GM18505 (cell line): ENCODE measurements around the gene IPO13.

Experiments used
- ATAC-seq: cut with Tn5 transposase; IDR thresholded peaks from one replicate; pipeline ENCODE4 v1.9.1; 2021; ENCODE audit not compliant: unreplicated experiment
- POLR2A ChIP-seq: IDR thresholded peaks from 4 replicates; pipeline ENCODE4 v1.6.1; 2011; ENCODE audit warnings: borderline replicate concordance; ENCODE audit not compliant: insufficient read depth, insufficient read length; ENCODE audit errors: extremely low read depth

Gene IPO13

GRCh38 chr1:43946236-43947060 lies at the start of gene IPO13:
Gene IPO13, plus strand, starts transcription at chr1:43946950. Its CDS starts 651 bp downstream, at chr1:43947601.
- peak; percentile 92 for TF ChIP-seq POLR2A
- peak; percentile 91 for ATAC-seq

- TF ChIP-seq POLR2A, result no peak
- no peak for ATAC-seq
These were observed 47.8 kb upstream of the IPO13 start for GRCh38 chr1:43898981-43899380.

- TF ChIP-seq POLR2A, result no peak
- ATAC-seq, result no peak
These were observed 46.4 kb upstream of the IPO13 start for GRCh38 chr1:43900386-43900785.

GRCh38 chr1:43901196-43901961 lies 45.4 kb upstream of the IPO13 start:
- no peak for TF ChIP-seq POLR2A
- no peak for ATAC-seq

GRCh38 chr1:43902058-43902831 lies 44.5 kb upstream of the IPO13 start:
- TF ChIP-seq POLR2A, result no peak
- ATAC-seq, result no peak

- no peak for TF ChIP-seq POLR2A
- no peak for ATAC-seq
These were observed 41.8 kb upstream of the IPO13 start for GRCh38 chr1:43904660-43905551.

GRCh38 chr1:43908226-43908625 lies 38.5 kb upstream of the IPO13 start:
- no peak for ATAC-seq

GRCh38 chr1:43908858-43909257 lies 37.9 kb upstream of the IPO13 start:
- no peak for ATAC-seq
- TF ChIP-seq POLR2A, result no peak

More at GRCh38 chr1:43908226-43908625, 38.5 kb upstream of the IPO13 start:
- no peak for TF ChIP-seq POLR2A

- ATAC-seq, result no peak
- TF ChIP-seq POLR2A, result no peak
These were observed 36.4 kb upstream of the IPO13 start for GRCh38 chr1:43910343-43910742.

- ATAC-seq, result no peak
- TF ChIP-seq POLR2A, result no peak
These were observed 34.1 kb upstream of the IPO13 start for GRCh38 chr1:43912607-43913006.

- TF ChIP-seq POLR2A, result no peak
- ATAC-seq, result no peak
These were observed 33.7 kb upstream of the IPO13 start for GRCh38 chr1:43913051-43913501.

- ATAC-seq, result no peak
- TF ChIP-seq POLR2A, result no peak
These were observed 32.9 kb upstream of the IPO13 start for GRCh38 chr1:43913666-43914360.
